ENCODE measurements around the gene CDH6. TPM values are rescaled to one million over a fixed set of nuclear protein-coding genes. Genes with fewer than 3 reads are reported as not detected.

CDH6 gene
- total and polyA plus RNA-seq, 2 of the 13 experiments (the other 11 are each of a cell fraction or from before 2014, with no cell fraction given) = not detected

DNA sequence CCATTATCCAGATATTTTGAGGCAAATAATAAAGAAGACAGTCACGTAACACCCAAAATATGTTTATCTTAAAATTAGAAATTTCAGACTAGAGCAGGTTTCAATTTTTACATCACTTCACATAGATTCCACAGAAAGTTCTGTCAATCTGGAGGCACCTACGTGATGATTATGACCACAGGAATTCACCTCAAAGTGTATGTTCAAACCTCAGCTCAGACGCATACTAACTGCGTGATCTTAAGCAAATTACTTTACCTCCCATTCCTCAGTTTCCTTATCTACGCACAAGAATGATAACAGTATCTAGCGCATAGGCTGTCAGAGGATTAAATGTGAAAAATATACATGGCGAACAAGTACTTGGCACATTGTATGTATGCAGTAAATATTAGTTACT is 5.9 kb upstream of the CDH6 start:
- Histone ChIP-seq H3K4me2 (ENCODE audit: low read depth, low read length) (no peak overlapping the region), H3K4me3 (replicated peaks in 1 of 3; ENCODE audit: insufficient read depth in 1 of 3, low read depth in 2 of 3, low read length in 3 of 3) (no peak overlapping the region), H3K36me3 (replicated peaks in 1 of 2; ENCODE audit: control insufficient read depth in 1 of 2, insufficient read depth in 2 of 2, low read length in 2 of 2) (no peaks in the 10 kb centered on the region), H3K9me3 (ENCODE audit: low read length) (no peaks in the 10 kb centered on the region), H2AFZ (ENCODE audit: low read length) (no peak overlapping the region), H3K27ac (ENCODE audit: extremely low read length, insufficient read depth, low read length) (no peak overlapping the region), H3K9ac (ENCODE audit: insufficient read depth, low read depth, low read length) (no peak overlapping the region), H4K20me1 (ENCODE audit: insufficient read depth, low read length) (no peaks in the 10 kb centered on the region), H3K79me2 (ENCODE audit: insufficient read depth, low read length) (no peaks in the 10 kb centered on the region), H3K27me3 (ENCODE audit: control insufficient read depth in 1 of 2, insufficient read depth in 2 of 2, low read length in 2 of 2) (peaks cover 0 to 3% of the 10 kb centered on the region in 2 experiments; a peak in 2 of 5 replicates), H3K4me1 (ENCODE audit: insufficient read depth, low read length) (no peaks in the 10 kb centered on the region)
- intact Hi-C loops (cut with micrococcal nuclease; ENCODE audit: unreplicated experiment) (loop anchor here (5.0 kb wide), 1 partner anchor 1145 kb away; no protein-coding TSS in a partner anchor), in situ Hi-C loops (cut with HindIII; ENCODE audit: extremely low pct_ligation_motif_present, low pct_unique_long_range_greater_than_20kb) (no loop called here)
- ATAC-seq (no peak), DNase-seq (ENCODE audit: low spot score) (no peak), FAIRE-seq (no peak)
- CTCF ChIA-PET (ENCODE audit: low intra/inter-chr PET ratio, low total read pairs) = interaction anchor here (1.3 kb wide), 1 partner anchor 1147 kb away, joined by 6 read pairs; no protein-coding TSS in a partner anchor
- no peak for TF ChIP-seq ATF1 (CRISPR knock-in tag; IDR thresholded peaks at IDR 0.05)
- TF ChIP-seq ZBTB21 (CRISPR knock-in tag; IDR thresholded peaks at IDR 0.05) = no peak
- no peak for TF ChIP-seq ZNF577 (CRISPR knock-in tag; IDR thresholded peaks at IDR 0.05; ENCODE audit: borderline replicate concordance, low read depth)
- TF ChIP-seq MTF1 (CRISPR knock-in tag; IDR thresholded peaks at IDR 0.05) = no peak
- no peak for TF ChIP-seq RBFOX2 (IDR thresholded peaks at IDR 0.05; ENCODE audit: low read depth, low read length)
- TF ChIP-seq SRSF4 (IDR thresholded peaks at IDR 0.05; ENCODE audit: low read depth, low read length, poor library complexity, severe bottlenecking) = no peak
- no peak for TF ChIP-seq FOXM1 (CRISPR knock-in tag; IDR thresholded peaks at IDR 0.05)
- TF ChIP-seq EED (CRISPR knock-in tag; IDR thresholded peaks at IDR 0.05) = no peak
- no peak for TF ChIP-seq ZNF10 (CRISPR knock-in tag; IDR thresholded peaks at IDR 0.05; ENCODE audit: borderline replicate concordance, low read depth)
- TF ChIP-seq, protein P1, sequence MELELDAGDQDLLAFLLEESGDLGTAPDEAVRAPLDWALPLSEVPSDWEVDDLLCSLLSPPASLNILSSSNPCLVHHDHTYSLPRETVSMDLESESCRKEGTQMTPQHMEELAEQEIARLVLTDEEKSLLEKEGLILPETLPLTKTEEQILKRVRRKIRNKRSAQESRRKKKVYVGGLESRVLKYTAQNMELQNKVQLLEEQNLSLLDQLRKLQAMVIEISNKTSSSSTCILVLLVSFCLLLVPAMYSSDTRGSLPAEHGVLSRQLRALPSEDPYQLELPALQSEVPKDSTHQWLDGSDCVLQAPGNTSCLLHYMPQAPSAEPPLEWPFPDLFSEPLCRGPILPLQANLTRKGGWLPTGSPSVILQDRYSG (CRISPR knock-in tag; IDR thresholded peaks at IDR 0.05) = no peak
- TF ChIP-seq ZNF232 (CRISPR knock-in tag; IDR thresholded peaks at IDR 0.05; ENCODE audit: borderline replicate concordance) = no peak
- no peak for TF ChIP-seq ZNF484 (CRISPR knock-in tag; IDR thresholded peaks at IDR 0.05; ENCODE audit: borderline replicate concordance, low read depth)
- no peak for TF ChIP-seq ZFP62 (CRISPR knock-in tag; IDR thresholded peaks at IDR 0.05)
- TF ChIP-seq, protein P2, sequence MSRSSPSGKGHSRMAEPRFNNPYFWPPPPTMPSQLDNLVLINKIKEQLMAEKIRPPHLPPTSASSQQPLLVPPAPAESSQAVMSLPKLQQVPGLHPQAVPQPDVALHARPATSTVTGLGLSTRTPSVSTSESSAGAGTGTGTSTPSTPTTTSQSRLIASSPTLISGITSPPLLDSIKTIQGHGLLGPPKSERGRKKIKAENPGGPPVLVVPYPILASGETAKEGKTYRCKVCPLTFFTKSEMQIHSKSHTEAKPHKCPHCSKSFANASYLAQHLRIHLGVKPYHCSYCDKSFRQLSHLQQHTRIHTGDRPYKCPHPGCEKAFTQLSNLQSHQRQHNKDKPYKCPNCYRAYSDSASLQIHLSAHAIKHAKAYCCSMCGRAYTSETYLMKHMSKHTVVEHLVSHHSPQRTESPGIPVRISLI (CRISPR knock-in tag; IDR thresholded peaks at IDR 0.05; ENCODE audit: borderline replicate concordance) = no peak
- TF ChIP-seq, protein P3, sequence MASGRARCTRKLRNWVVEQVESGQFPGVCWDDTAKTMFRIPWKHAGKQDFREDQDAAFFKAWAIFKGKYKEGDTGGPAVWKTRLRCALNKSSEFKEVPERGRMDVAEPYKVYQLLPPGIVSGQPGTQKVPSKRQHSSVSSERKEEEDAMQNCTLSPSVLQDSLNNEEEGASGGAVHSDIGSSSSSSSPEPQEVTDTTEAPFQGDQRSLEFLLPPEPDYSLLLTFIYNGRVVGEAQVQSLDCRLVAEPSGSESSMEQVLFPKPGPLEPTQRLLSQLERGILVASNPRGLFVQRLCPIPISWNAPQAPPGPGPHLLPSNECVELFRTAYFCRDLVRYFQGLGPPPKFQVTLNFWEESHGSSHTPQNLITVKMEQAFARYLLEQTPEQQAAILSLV (CRISPR knock-in tag; IDR thresholded peaks at IDR 0.05; ENCODE audit: borderline replicate concordance) = no peak
- POLR2A ChIA-PET = no interaction called here
- WGBS (ENCODE audit: low lambda C conversion rate) = 43% methylated on average over 7 of the region's 7 CpGs
- no TSS peak for BruUV-seq (replicated peaks)
